Measurements from ENCODE around the gene AIPL1. TPM values are rescaled to one million over a fixed set of nuclear protein-coding genes. Genes with fewer than 3 reads are reported as not detected.

The AIPL1 gene
- total and polyA plus RNA-seq, 2 donors (not counting 1 experiment from before 2014, with no cell fraction given) = not detected

DNA sequence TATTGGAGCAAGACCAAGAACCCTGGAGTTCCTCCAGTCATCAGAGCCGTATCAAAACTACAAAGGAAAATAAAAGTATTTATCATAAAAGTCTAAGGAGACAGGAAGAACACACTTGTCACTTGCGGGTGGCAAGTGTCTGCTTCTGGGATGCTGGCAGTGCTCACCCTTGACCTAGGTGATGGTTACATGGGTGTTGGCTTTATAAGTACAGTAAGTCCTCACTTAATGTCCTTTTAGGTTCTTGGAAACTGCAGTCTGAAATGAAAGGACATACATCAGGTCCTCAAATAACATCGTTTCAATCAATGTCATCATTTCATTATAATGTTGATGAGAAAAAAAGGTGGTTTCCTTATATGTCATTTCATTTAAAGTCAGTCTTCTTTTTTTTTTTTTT, 3.0 kb upstream of the AIPL1 start:
- ATAC-seq (ENCODE audit: low read depth) (no peak), DNase-seq (no peak)
- H3K4me1 Mint-ChIP-seq = peaks cover 2% of the 10 kb centered on the region
- no CpG with 5 or more reads among the region's 3 CpGs for WGBS (ENCODE audit: insufficient coverage)
- no peaks in the 10 kb centered on the region for H3K36me3 ChIP-seq (replicated peaks in 1 of 2; ENCODE audit: control extremely low read depth in 1 of 2, control insufficient read depth in 1 of 2, extremely low read depth in 1 of 2, insufficient read depth in 2 of 2, low read length in 1 of 2)
- CTCF ChIA-PET = interaction anchor here (0.6 kb wide), 1 partner anchor 369 kb away, joined by 3 read pairs; no protein-coding TSS in a partner anchor
- H3K27me3 Mint-ChIP-seq = peaks cover 39% of the 10 kb centered on the region
- H3K4me3 Mint-ChIP-seq = no peak overlapping the region
- no peaks in the 10 kb centered on the region for H3K9me3 ChIP-seq (ENCODE audit: control extremely low read depth in 1 of 3, control insufficient read depth in 2 of 3, insufficient read depth in 1 of 3, low read length in 2 of 3)
- H3K27ac ChIP-seq (ENCODE audit: low read length in 2 of 2) = no peak overlapping the region
- H3K27me3 ChIP-seq (replicated peaks in 1 of 4; ENCODE audit: control extremely low read depth in 1 of 4, control insufficient read depth in 3 of 4, insufficient read depth in 4 of 4, low read length in 3 of 4) = peaks cover 0 to 15% (median 6%) of the 10 kb centered on the region in 4 experiments
- no peak overlapping the region for H3K9ac ChIP-seq (ENCODE audit: low read length)
- H2AFZ ChIP-seq (ENCODE audit: insufficient read depth, low read depth, low read length, poor library complexity, severe bottlenecking) = no peak overlapping the region
- no peak overlapping the region for H3K27ac Mint-ChIP-seq
- H3K4me3 ChIP-seq (ENCODE audit: control extremely low read depth in 1 of 5, extremely low read depth in 1 of 5, insufficient read depth in 1 of 5, low read depth in 2 of 5, low read length in 4 of 5) = no peak overlapping the region
- no peak overlapping the region for H3K4me2 ChIP-seq (replicated peaks; ENCODE audit: low read depth, low read length, poor library complexity, severe bottlenecking)
- no peaks in the 10 kb centered on the region for H4K20me1 ChIP-seq (ENCODE audit: control insufficient read depth, insufficient read depth, low read length, poor library complexity, severe bottlenecking)
- POLR2A ChIA-PET = no interaction called here
- no peaks in the 10 kb centered on the region for H3K9me3 Mint-ChIP-seq (ENCODE audit: insufficient read depth)
- no peaks in the 10 kb centered on the region for H3K79me2 ChIP-seq (ENCODE audit: control insufficient read depth, insufficient read depth, low read length)
- intact Hi-C loops (cut with micrococcal nuclease) = loop anchor here (5.0 kb wide), 1 partner anchor 731 kb away; no protein-coding TSS in a partner anchor
- H3K4me1 ChIP-seq (ENCODE audit: control insufficient read depth in 2 of 2, insufficient read depth in 2 of 2, low read length in 2 of 2) = no peaks in the 10 kb centered on the region
- TF ChIP-seq EZH2 (IDR thresholded peaks at IDR 0.05; ENCODE audit: borderline replicate concordance, insufficient read depth, low read depth, low read length, poor library complexity, severe bottlenecking) = no peak
- TF ChIP-seq, protein P1, sequence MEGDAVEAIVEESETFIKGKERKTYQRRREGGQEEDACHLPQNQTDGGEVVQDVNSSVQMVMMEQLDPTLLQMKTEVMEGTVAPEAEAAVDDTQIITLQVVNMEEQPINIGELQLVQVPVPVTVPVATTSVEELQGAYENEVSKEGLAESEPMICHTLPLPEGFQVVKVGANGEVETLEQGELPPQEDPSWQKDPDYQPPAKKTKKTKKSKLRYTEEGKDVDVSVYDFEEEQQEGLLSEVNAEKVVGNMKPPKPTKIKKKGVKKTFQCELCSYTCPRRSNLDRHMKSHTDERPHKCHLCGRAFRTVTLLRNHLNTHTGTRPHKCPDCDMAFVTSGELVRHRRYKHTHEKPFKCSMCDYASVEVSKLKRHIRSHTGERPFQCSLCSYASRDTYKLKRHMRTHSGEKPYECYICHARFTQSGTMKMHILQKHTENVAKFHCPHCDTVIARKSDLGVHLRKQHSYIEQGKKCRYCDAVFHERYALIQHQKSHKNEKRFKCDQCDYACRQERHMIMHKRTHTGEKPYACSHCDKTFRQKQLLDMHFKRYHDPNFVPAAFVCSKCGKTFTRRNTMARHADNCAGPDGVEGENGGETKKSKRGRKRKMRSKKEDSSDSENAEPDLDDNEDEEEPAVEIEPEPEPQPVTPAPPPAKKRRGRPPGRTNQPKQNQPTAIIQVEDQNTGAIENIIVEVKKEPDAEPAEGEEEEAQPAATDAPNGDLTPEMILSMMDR (IDR thresholded peaks at IDR 0.05) = no peak

DNA sequence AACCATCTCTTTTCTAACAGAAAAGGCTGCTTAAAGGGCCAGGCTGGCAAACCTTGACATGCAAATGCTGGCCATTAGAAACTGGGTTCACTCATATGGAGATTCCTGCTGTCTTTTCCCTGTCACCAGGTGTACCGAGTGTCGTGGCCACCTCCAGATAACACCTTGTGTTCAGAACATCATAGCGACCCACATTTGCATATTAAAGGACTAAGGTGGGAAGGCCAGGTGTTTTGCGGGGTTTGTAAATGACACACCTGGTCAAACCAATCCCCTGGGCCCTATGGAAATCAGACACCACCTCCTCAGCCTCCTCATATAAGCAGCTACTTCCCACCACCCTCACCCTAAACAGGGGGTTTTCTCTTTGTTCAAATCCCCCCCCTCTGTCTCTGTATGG, 2.5 kb upstream of the AIPL1 start:
- Mint-ChIP-seq H3K27me3 (peaks cover 39% of the 10 kb centered on the region), H3K4me1 (peaks cover 2% of the 10 kb centered on the region), H3K27ac (no peak overlapping the region), H3K9me3 (ENCODE audit: insufficient read depth) (no peaks in the 10 kb centered on the region), H3K4me3 (no peak overlapping the region)
- no peaks in the 10 kb centered on the region for H3K79me2 ChIP-seq (ENCODE audit: control insufficient read depth, insufficient read depth, low read length)
- CTCF ChIA-PET = interaction anchor here (1.8 kb wide), 1 partner anchor 17 kb away, joined by 5 read pairs; no protein-coding TSS in a partner anchor
- H4K20me1 ChIP-seq (ENCODE audit: control insufficient read depth, insufficient read depth, low read length, poor library complexity, severe bottlenecking) = no peaks in the 10 kb centered on the region
- no peak overlapping the region for H3K9ac ChIP-seq (ENCODE audit: low read length)
- H3K4me2 ChIP-seq (replicated peaks; ENCODE audit: low read depth, low read length, poor library complexity, severe bottlenecking) = no peak overlapping the region
- 43% methylated on average over 2 of the region's 4 CpGs for WGBS (ENCODE audit: insufficient coverage)
- DNase-seq (no peak), ATAC-seq (ENCODE audit: low read depth) (no peak)
- peaks cover 0 to 15% (median 6%) of the 10 kb centered on the region in 4 experiments for H3K27me3 ChIP-seq (replicated peaks in 1 of 4; ENCODE audit: control extremely low read depth in 1 of 4, control insufficient read depth in 3 of 4, insufficient read depth in 4 of 4, low read length in 3 of 4)
- H3K4me1 ChIP-seq (ENCODE audit: control insufficient read depth in 2 of 2, insufficient read depth in 2 of 2, low read length in 2 of 2) = no peaks in the 10 kb centered on the region
- no peaks in the 10 kb centered on the region for H3K9me3 ChIP-seq (ENCODE audit: control extremely low read depth in 1 of 3, control insufficient read depth in 2 of 3, insufficient read depth in 1 of 3, low read length in 2 of 3)
- H2AFZ ChIP-seq (ENCODE audit: insufficient read depth, low read depth, low read length, poor library complexity, severe bottlenecking) = no peak overlapping the region
- TF ChIP-seq, protein P1 (IDR thresholded peaks at IDR 0.05) = no peak
- TF ChIP-seq EZH2 (IDR thresholded peaks at IDR 0.05; ENCODE audit: borderline replicate concordance, insufficient read depth, low read depth, low read length, poor library complexity, severe bottlenecking) = no peak
- POLR2A ChIA-PET = no interaction called here
- no peak overlapping the region for H3K4me3 ChIP-seq (ENCODE audit: control extremely low read depth in 1 of 5, extremely low read depth in 1 of 5, insufficient read depth in 1 of 5, low read depth in 2 of 5, low read length in 4 of 5)
- intact Hi-C loops (cut with micrococcal nuclease) = loop anchor here (5.0 kb wide), 1 partner anchor 730 kb away; no protein-coding TSS in a partner anchor
- no peaks in the 10 kb centered on the region for H3K36me3 ChIP-seq (replicated peaks in 1 of 2; ENCODE audit: control extremely low read depth in 1 of 2, control insufficient read depth in 1 of 2, extremely low read depth in 1 of 2, insufficient read depth in 2 of 2, low read length in 1 of 2)
- H3K27ac ChIP-seq (ENCODE audit: low read length in 2 of 2) = no peak overlapping the region
